Putamen (tissue), 1 donor: ENCODE data around the gene ZKSCAN3.
"Not testable (repeated sequence)": the region's sequence is repeated elsewhere in the genome, so short reads cannot be mapped to it uniquely, and the experiment has no call there.

Experiments
- DNase-seq: peaks from one replicate; pipeline ENCODE4 v3.0.0-alpha.2; 2016; ENCODE audit warnings: low spot score

The ZKSCAN3 gene

GRCh38 chr6:28349892-28350737, at the start of gene ZKSCAN3:
ZKSCAN3 (plus strand) TSS chr6:28349947; CDS start chr6:28359587, 9,640 bp downstream.
- peak; percentile 86 for DNase-seq

GRCh38 chr6:28303570-28303969, 46.2 kb upstream of the ZKSCAN3 start:
- no peak for DNase-seq

GRCh38 chr6:28306363-28306762, 43.4 kb upstream of the ZKSCAN3 start:
- DNase-seq: not testable (repeated sequence)

- DNase-seq: no peak
These were observed 38.5 kb upstream of the ZKSCAN3 start for GRCh38 chr6:28311139-28311823.

GRCh38 chr6:28312939-28313338, 36.8 kb upstream of the ZKSCAN3 start:
- DNase-seq: no peak

GRCh38 chr6:28315628-28316027, 34.1 kb upstream of the ZKSCAN3 start:
- no peak for DNase-seq

GRCh38 chr6:28317866-28318265, 31.9 kb upstream of the ZKSCAN3 start:
- not testable (repeated sequence) for DNase-seq

GRCh38 chr6:28322661-28323060, 27.1 kb upstream of the ZKSCAN3 start:
- no peak for DNase-seq

GRCh38 chr6:28323813-28324424, 25.8 kb upstream of the ZKSCAN3 start:
- no peak for DNase-seq

GRCh38 chr6:28326371-28326948, 23.3 kb upstream of the ZKSCAN3 start:
- DNase-seq: no peak

- no peak for DNase-seq
These were observed 19.7 kb upstream of the ZKSCAN3 start for GRCh38 chr6:28330041-28330440.

GRCh38 chr6:28333047-28333446, 16.7 kb upstream of the ZKSCAN3 start:
- no peak for DNase-seq

GRCh38 chr6:28333599-28334018, 16.1 kb upstream of the ZKSCAN3 start:
- no peak for DNase-seq

GRCh38 chr6:28334286-28335039, 15.3 kb upstream of the ZKSCAN3 start:
- DNase-seq: no peak

- DNase-seq: no peak
These were observed 14.6 kb upstream of the ZKSCAN3 start for GRCh38 chr6:28335040-28335563.

GRCh38 chr6:28335564-28336283, 14.0 kb upstream of the ZKSCAN3 start, which contains the start of gene ZSCAN31:
ZSCAN31 (minus strand) TSS chr6:28336148; CDS start chr6:28329683, 6,465 bp downstream.
- peak; percentile 94 for DNase-seq

GRCh38 chr6:28336284-28337120, 13.2 kb upstream of the ZKSCAN3 start:
- no peak for DNase-seq

- DNase-seq: no peak
These were observed 12.6 kb upstream of the ZKSCAN3 start for GRCh38 chr6:28337121-28337520.

GRCh38 chr6:28340310-28341095, 9.2 kb upstream of the ZKSCAN3 start:
- no peak for DNase-seq
